ENCODE data around the gene RIMKLA. TPM values are rescaled to one million over a fixed set of nuclear protein-coding genes. Genes with fewer than 3 reads are reported as not detected.

Gene RIMKLA
- total RNA-seq, 2 experiments from 2014 or later, result 6.7 to 8.9 TPM

DNA sequence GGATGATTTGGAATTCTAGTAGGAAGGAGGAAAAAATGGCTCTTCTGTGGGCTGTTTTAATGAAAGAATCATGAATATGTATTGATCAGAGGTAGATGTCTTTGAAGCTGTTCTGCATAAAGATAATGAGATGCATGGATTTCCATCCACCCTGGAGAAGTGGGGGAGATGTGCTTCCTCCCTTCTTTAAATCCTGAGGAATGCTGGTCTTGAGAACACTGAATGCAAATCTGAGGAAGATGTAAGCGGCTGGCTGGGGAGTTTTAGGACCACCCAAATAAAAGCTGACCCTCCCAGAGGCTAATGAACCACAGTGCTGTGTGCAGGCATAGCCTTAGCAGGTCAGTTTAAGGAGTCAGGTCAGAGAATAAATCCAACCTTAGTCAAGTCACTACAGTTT lies 37.9 kb downstream of the RIMKLA start:
- Mint-ChIP-seq H3K4me3 (no peak overlapping the region), H3K9me3 (ENCODE audit: low read depth) (no peaks in the 10 kb centered on the region), H3K36me3 (ENCODE audit: low read depth) (no peaks in the 10 kb centered on the region), H3K27me3 (no peaks in the 10 kb centered on the region), H3K27ac (no peak overlapping the region), H3K4me1 (no peaks in the 10 kb centered on the region)
- ATAC-seq (no peak), DNase-seq (no peak)
- CTCF ChIA-PET, result interaction anchor here (1.2 kb wide), 1 partner anchor 28 kb away, joined by 3 read pairs; no protein-coding TSS in a partner anchor
- intact Hi-C loops (cut with DNase I, micrococcal nuclease), result no loop called here
- POLR2A ChIA-PET, result interaction anchor here (0.6 kb wide), 1 partner anchor 35 kb away, joined by 3 read pairs; no protein-coding TSS in a partner anchor

- DNase-seq (no peak), ATAC-seq (no peak)
- POLR2A ChIA-PET, result interaction anchor here (0.6 kb wide), 1 partner anchor 36 kb away, joined by 3 read pairs; no protein-coding TSS in a partner anchor
- CTCF ChIA-PET, result no interaction called here
- Mint-ChIP-seq H3K4me3 (no peak overlapping the region), H3K36me3 (ENCODE audit: low read depth) (no peaks in the 10 kb centered on the region), H3K9me3 (ENCODE audit: low read depth) (no peaks in the 10 kb centered on the region), H3K4me1 (no peaks in the 10 kb centered on the region), H3K27ac (no peak overlapping the region), H3K27me3 (no peaks in the 10 kb centered on the region)
- intact Hi-C loops (cut with DNase I, micrococcal nuclease), result no loop called here
Measured at GRCh38 chr1:42419126-42419821, 38.7 kb downstream of the RIMKLA start.

GRCh38 chr1:42420121-42420520 lies 39.5 kb downstream of the RIMKLA start:
- Mint-ChIP-seq H3K27me3 (no peaks in the 10 kb centered on the region), H3K4me1 (no peaks in the 10 kb centered on the region), H3K9me3 (ENCODE audit: low read depth) (no peaks in the 10 kb centered on the region), H3K27ac (no peak overlapping the region), H3K4me3 (no peak overlapping the region), H3K36me3 (ENCODE audit: low read depth) (no peaks in the 10 kb centered on the region)
- POLR2A ChIA-PET, result no interaction called here
- no peak for ATAC-seq
- no peak for DNase-seq
- intact Hi-C loops (cut with DNase I, micrococcal nuclease), result no loop called here
- CTCF ChIA-PET, result no interaction called here

DNA sequence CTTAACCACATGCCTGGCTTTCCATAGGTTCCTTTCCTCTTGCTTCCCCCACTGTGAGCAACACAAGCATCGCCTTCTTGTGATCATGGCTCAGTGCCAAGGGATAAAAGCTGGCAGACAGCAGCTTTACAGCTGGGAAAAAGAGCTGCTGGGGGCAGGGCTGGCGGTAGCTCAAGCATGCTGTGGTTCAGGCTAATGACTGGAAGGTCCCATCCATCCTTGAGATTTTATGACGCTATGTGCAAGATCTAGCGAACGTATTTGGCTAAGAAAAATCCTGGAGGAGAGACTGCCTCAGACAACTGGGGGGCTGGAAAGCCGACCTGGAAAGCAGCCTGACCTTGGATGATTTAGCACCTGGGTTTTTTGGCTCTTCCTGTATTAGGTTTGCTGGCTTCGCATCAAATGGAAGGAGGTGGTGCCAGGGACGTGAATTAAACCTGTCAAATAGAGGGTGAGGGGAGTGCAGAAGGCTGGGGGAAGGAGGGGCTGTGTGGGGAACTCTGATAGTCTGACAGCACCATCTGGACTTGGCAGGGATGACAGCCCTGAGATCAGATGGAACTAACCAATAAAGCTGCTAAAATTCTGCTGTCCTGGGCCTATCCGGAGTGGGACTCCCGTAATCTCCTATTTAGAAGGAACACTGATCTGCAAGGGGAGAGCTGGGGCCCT lies 40.5 kb downstream of the RIMKLA start:
- peaks cover 2% of the 10 kb centered on the region for H3K27me3 Mint-ChIP-seq
- no peak overlapping the region for H3K27ac Mint-ChIP-seq
- no peaks in the 10 kb centered on the region for H3K9me3 Mint-ChIP-seq (ENCODE audit: low read depth)
- ChIA-PET CTCF (no interaction called here), POLR2A (no interaction called here)
- no peaks in the 10 kb centered on the region for H3K36me3 Mint-ChIP-seq (ENCODE audit: low read depth)
- ATAC-seq, result no peak
- no peak for DNase-seq
- intact Hi-C loops (cut with DNase I, micrococcal nuclease), result no loop called here
- no peaks in the 10 kb centered on the region for H3K4me1 Mint-ChIP-seq
- no peak overlapping the region for H3K4me3 Mint-ChIP-seq

DNA sequence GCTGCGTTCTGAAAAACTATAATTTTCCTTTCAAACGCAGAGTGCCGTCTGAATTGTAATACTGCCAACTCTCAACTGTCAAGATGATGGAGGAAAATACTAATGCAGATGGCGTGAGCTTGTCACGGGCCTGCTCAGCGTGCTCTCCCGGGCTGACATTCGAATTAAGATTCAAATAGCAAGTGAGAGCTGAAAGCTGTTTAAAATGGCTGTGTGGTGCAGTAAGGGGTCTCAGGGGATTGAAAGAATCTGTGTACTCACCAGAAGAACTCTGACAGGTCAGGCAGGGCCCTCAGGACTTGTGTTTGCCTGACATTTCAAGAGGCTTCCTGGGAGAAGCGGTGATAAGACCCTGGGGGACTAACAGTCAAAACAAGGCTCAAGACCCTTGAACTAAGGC lies 42.1 kb downstream of the RIMKLA start:
- Mint-ChIP-seq H3K4me3 (no peak overlapping the region), H3K4me1 (no peaks in the 10 kb centered on the region), H3K36me3 (ENCODE audit: low read depth) (no peaks in the 10 kb centered on the region), H3K9me3 (ENCODE audit: low read depth) (no peaks in the 10 kb centered on the region), H3K27me3 (peaks cover 2% of the 10 kb centered on the region), H3K27ac (no peak overlapping the region)
- no peak for DNase-seq
- no peak for ATAC-seq
- intact Hi-C loops (cut with DNase I, micrococcal nuclease), result no loop called here
- ChIA-PET CTCF (interaction anchor here (0.9 kb wide), 1 partner anchor 54 kb away, joined by 3 read pairs; no protein-coding TSS in a partner anchor), POLR2A (no interaction called here)

DNA sequence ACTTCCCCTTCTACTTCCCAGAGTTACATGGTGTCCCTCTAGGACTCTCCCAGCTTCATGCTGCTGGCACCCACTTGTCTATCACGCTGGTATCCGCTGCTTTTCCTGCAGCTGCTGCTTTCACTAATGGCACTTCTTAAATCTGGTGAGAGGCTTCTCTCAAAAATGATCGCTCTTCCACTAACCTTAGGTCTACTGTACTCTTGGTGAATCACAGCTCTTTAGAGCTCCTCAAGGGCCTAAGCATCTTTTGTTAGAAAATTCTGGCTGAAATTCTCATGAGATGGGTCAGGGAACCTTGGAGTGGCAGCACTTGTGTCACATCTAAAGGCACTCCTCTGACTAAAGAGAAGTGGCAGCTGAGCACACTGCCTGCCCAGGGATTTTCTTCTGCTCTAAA lies 43.1 kb downstream of the RIMKLA start:
- intact Hi-C loops (cut with DNase I, micrococcal nuclease), result no loop called here
- Mint-ChIP-seq H3K27me3 (peaks cover 2% of the 10 kb centered on the region), H3K4me1 (no peaks in the 10 kb centered on the region), H3K9me3 (ENCODE audit: low read depth) (no peaks in the 10 kb centered on the region), H3K4me3 (no peak overlapping the region), H3K27ac (no peak overlapping the region), H3K36me3 (ENCODE audit: low read depth) (no peaks in the 10 kb centered on the region)
- DNase-seq, result no peak
- no peak for ATAC-seq
- CTCF ChIA-PET, result no interaction called here
- POLR2A ChIA-PET, result no interaction called here

GRCh38 chr1:42424201-42424600 lies 43.6 kb downstream of the RIMKLA start:
- ATAC-seq (no peak), DNase-seq (no peak)
- Mint-ChIP-seq H3K4me1 (no peaks in the 10 kb centered on the region), H3K27ac (no peak overlapping the region), H3K4me3 (no peak overlapping the region), H3K27me3 (peaks cover 2% of the 10 kb centered on the region), H3K9me3 (ENCODE audit: low read depth) (no peaks in the 10 kb centered on the region), H3K36me3 (ENCODE audit: low read depth) (no peaks in the 10 kb centered on the region)
- CTCF ChIA-PET, result interaction anchor here (0.7 kb wide), 1 partner anchor 448 kb away, joined by 3 read pairs; no protein-coding TSS in a partner anchor
- POLR2A ChIA-PET, result no interaction called here
- intact Hi-C loops (cut with DNase I, micrococcal nuclease), result no loop called here

GRCh38 chr1:42427240-42427639 lies 46.6 kb downstream of the RIMKLA start:
- no peak overlapping the region for H3K27ac Mint-ChIP-seq
- no peaks in the 10 kb centered on the region for H3K36me3 Mint-ChIP-seq (ENCODE audit: low read depth)
- DNase-seq, result no peak
- CTCF ChIA-PET, result interaction anchor here (0.7 kb wide), 1 partner anchor 73 kb away, joined by 3 read pairs; no protein-coding TSS in a partner anchor
- H3K27me3 Mint-ChIP-seq, result peaks cover 2% of the 10 kb centered on the region
- no peak for ATAC-seq
- H3K4me1 Mint-ChIP-seq, result no peaks in the 10 kb centered on the region
- POLR2A ChIA-PET, result no interaction called here
- no peaks in the 10 kb centered on the region for H3K9me3 Mint-ChIP-seq (ENCODE audit: low read depth)
- intact Hi-C loops (cut with DNase I, micrococcal nuclease), result no loop called here
- no peak overlapping the region for H3K4me3 Mint-ChIP-seq

DNA sequence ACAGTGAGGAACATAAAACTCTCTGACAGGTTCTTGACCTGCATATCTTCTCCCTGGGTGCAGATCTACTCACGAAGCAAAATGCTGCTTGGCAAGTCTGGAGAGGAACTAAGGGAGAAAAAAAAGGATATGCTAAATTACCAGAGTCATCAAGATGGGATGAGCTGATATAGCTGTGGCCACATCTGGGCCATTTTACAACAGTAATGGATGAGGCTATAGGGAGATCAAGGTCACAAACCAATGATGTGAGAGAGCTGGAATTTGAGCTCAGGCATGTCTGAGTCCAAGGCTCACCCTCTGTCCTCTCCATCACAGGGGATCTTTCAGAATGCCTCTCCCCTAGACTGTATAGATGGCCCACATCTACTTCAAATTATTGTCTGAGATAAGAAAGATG lies 49.0 kb downstream of the RIMKLA start:
- Mint-ChIP-seq H3K9me3 (ENCODE audit: low read depth) (no peaks in the 10 kb centered on the region), H3K27ac (no peak overlapping the region), H3K4me3 (no peak overlapping the region), H3K36me3 (ENCODE audit: low read depth) (no peaks in the 10 kb centered on the region), H3K4me1 (no peaks in the 10 kb centered on the region), H3K27me3 (peaks cover 2% of the 10 kb centered on the region)
- no peak for DNase-seq
- no peak for ATAC-seq
- CTCF ChIA-PET, result interaction anchor here (1.1 to 1.3 kb wide), 2 partner anchors 13 to 44 kb away, joined by 3 to 4 read pairs; no protein-coding TSS in a partner anchor
- POLR2A ChIA-PET, result no interaction called here
- intact Hi-C loops (cut with DNase I, micrococcal nuclease), result no loop called here

- Mint-ChIP-seq H3K4me1 (no peaks in the 10 kb centered on the region), H3K27ac (no peak overlapping the region), H3K36me3 (ENCODE audit: low read depth) (no peaks in the 10 kb centered on the region), H3K9me3 (ENCODE audit: low read depth) (no peaks in the 10 kb centered on the region), H3K4me3 (no peak overlapping the region), H3K27me3 (peaks cover under 1% of the 10 kb centered on the region)
- POLR2A ChIA-PET, result no interaction called here
- DNase-seq (no peak), ATAC-seq (no peak)
- CTCF ChIA-PET, result interaction anchor here (0.6 to 1.3 kb wide), 3 partner anchors 14 to 45 kb away, joined by 3 to 4 read pairs (median 3); no protein-coding TSS in a partner anchor
- intact Hi-C loops (cut with DNase I, micrococcal nuclease), result no loop called here
Measured at GRCh38 chr1:42430286-42431135, 49.9 kb downstream of the RIMKLA start.

GRCh38 chr1:42431514-42431913 lies 50.9 kb downstream of the RIMKLA start:
- CTCF ChIA-PET, result no interaction called here
- Mint-ChIP-seq H3K4me3 (no peak overlapping the region), H3K27me3 (no peaks in the 10 kb centered on the region), H3K4me1 (no peaks in the 10 kb centered on the region), H3K27ac (no peak overlapping the region), H3K36me3 (ENCODE audit: low read depth) (no peaks in the 10 kb centered on the region), H3K9me3 (ENCODE audit: low read depth) (no peaks in the 10 kb centered on the region)
- ATAC-seq (no peak), DNase-seq (no peak)
- intact Hi-C loops (cut with DNase I, micrococcal nuclease), result no loop called here
- POLR2A ChIA-PET, result no interaction called here
